HG03442 (cell line): ENCODE results near the gene GRAP2.
"Not testable (repeated sequence)": the region's sequence is repeated elsewhere in the genome, so short reads cannot be mapped to it uniquely, and the experiment has no call there.

Source experiments
- ATAC-seq: cut with Tn5 transposase; IDR thresholded peaks from one replicate; pipeline ENCODE4 v1.9.1; 2021; ENCODE audit warnings: mild to moderate bottlenecking, moderate library complexity; ENCODE audit not compliant: unreplicated experiment

Gene GRAP2

DNA sequence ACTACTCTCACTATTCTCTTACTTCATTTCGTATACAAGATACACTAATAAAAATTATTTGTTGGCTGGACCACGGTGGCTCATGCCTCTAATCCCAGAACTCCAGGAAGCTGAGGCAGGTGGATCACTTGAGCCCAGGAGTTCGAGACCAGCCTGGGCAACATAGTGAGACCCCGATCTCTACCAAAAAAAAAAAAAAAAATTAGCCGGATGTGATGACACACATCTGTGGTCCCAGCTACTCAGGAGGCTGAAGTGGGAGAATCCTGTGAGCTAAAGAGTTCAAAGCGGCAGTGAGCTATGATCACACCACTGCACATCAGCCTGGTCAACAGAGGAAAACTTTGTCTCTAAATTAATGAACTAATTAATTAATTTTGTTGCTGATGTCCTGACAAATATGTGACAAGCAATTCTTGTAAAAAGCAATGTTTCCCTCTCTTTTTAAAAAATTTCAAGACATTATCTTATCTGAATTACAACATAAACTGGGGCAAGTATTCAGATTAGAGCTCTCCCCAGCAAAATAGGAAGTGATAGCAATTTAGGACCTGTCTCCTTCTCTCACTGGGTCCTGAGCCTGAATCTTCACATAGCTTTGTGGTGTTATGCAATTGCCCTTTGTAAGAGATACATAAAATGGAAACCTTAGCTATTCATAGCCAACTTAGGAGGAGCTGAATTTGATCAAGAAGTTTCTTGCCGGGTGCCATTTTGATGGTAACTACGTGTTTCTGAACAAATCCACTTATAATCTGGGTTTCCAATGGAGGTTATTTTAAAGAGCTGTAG, 41.8 kb downstream of the GRAP2 start:
- ATAC-seq, result no peak

DNA sequence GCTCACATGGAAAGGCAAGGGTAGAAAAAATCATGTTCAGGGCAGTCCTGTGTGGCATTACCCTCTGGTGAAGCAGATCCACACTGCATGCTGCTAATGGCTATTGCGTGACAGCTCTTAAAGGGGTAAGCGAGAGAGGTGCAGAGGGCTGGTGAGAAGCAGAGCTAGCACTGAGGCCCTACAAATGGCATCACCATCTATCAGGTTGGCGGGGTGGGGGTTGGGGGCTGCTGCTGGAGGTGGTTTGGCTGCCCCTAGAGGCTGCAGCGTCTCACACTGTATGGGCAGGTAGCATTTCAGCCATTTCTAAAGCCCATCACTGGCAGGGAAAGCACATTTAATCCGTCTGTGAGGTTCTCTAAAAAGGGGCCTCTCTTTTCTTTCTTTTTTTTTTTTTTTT, 42.5 kb downstream of the GRAP2 start:
- ATAC-seq, result no peak

DNA sequence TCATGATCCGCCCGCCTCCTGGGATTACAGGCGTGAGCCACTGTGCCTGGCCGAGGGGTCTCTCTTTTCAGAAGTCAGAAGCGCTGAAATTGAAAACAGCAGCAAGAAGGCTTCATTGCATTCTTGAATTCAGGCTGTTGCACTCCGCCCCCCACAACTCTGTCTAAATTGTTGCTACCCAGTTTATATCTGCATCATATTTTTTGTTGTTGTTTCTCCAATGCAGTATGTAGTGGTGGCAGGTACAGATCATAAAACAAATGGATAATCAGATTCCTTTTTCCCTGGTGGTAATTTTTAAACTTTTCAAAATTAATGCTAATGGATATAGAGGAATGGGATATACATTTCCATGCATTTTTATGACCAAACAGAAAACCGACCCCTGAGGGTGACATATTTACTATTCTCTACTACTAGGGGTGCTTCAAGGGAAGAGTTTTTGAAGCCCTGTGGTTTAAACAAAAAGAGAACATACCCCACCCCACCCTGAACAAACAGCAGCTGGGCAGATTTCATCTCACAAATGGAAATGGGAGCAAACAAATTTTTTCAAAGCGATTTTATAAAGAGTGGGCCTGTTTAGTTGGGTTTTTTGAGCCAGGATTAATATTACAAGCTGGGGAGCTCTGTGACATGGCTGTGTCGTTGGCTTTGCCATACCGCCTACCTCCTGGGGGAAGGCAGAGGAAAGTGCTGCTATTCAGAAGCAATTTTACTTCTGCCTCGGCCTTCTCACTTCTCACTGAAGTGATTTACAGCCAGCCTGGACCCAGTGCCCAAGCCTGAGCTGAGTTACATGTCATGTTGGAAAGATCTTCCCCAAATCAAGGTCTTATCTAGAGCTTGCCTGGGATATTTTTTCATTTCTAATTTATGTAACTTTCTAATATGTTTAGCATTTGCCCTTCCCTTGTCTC, 43.3 kb downstream of the GRAP2 start:
- ATAC-seq, result no peak

DNA sequence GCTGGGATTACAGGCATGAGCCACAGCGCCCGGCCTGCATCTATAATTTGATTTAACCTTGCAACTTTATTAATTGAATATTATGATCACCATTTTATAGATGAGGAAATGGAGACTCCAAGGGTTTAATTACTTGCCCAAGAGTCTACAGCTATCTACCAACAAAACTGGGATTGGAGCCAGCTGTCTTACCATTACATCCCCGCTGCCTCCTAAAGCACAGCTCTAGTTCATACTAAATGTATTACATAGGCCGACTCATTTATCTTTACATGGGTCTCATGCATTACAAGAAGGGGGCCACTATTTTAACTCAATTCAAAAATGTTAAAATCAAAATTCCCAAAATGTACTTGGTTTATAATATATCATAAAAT, 45.2 kb downstream of the GRAP2 start:
- no peak for ATAC-seq

DNA sequence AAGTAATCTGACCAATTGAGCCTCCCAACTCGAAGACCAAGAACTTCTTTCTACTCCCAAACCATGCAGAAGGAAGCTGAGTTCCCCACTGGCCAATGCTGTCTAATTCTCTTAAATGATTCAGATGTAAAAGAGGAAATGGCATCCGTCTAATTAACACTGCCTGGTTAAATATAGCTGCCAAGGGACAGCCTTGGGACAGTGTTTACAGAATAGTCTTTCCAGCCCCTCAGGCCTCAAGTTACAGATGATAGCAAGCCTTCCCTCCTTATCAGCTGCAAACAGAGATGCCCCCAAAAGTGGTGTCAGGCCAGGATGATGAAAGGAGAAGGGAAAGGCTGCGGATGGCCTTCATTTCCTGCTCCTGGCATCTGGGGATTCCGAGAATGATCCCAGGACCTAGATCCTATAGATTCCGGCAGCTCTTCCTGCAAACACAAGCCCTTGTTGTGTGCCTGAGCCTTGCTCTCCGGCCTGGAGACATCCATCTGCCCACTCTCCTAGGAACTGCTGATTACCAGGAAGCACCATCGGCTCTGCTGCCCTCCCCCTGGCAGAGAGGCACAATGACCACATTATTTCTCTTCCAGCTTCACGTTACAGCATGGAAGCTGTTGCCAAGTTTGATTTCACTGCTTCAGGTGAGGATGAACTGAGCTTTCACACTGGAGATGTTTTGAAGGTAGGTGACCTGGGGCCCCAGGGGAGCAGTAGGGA, 45.8 kb downstream of the GRAP2 start:
- no peak for ATAC-seq

DNA sequence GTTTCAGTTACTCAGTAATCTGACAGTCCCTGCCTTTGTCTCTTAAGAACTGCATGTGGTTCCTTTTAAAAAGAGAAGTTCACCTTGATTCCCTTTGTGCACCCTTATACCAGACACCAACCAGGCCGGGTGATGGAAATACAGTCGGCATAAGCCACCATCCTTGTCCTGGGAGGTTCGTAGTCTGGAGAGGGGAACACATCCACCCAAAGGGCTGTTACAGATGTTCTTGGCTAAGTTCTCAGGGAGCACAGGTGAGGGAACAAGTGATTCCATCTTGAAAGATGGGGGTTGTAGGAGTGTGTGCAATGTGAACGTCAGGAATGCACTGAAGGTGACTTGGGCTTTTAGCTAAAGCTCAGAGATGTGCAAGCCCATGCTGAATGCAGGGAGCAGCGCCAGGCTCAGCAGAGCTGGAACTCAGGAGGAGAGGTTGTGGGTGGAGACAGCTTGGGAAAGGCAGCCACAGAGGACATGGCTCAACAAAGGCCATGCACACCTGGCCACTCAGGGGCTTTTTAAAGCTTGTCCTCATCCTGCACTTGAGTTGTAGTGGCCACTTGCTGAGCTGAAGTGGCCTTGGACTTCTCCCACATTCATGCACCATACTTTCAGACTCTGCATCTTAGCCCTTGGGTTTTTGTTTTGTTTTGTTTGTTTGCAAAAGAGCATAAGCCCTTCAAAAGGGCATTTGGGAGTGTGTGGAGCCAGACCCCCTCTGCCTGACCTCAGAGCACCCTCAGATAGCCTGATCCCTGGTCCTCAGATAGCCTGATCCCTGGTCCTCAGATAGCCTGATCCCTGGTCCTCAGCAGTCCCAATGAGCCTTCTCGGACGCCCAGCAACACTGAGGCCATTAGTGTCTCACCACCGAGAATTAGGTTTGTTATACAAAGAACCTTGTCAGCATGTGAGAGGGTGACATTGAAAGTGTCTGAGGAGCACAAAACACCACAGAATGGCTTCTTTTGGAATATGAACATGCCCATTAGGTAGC, 46.6 kb downstream of the GRAP2 start:
- no peak for ATAC-seq

DNA sequence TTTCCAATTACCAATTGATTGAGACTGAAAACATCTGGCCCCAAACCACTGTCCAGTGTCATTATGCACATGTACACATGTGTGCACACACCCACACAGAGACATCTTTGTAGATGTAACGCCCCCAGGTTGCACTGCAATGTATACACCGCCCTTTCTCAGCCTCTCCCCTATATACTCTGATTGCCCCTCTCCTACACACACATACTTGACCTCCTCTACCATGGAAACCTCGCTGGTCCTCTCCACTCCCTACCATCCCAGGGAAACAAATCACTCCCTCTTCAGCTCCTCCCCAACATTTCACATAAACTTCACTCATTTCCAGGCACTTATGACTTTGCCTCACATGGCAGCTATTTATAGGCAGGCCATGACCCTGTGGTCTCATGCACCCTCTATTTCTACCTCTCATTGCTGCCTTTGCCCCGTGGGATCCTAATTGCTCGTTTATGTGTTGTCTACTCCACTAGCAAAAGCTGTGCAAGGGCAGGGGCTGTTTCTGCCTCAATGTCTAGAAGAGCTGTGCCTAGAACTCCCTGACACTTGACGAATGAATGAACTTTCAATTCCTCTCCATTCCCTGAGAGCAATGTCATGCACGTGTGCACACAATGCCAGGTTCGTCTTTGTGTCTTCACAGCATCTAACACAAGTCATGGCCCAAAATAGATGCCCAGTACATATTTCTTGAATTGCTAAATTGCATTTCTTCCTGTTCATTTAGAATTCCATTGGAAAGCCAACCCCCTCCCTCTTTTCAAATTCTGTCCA, 49.3 kb downstream of the GRAP2 start:
- no peak for ATAC-seq

DNA sequence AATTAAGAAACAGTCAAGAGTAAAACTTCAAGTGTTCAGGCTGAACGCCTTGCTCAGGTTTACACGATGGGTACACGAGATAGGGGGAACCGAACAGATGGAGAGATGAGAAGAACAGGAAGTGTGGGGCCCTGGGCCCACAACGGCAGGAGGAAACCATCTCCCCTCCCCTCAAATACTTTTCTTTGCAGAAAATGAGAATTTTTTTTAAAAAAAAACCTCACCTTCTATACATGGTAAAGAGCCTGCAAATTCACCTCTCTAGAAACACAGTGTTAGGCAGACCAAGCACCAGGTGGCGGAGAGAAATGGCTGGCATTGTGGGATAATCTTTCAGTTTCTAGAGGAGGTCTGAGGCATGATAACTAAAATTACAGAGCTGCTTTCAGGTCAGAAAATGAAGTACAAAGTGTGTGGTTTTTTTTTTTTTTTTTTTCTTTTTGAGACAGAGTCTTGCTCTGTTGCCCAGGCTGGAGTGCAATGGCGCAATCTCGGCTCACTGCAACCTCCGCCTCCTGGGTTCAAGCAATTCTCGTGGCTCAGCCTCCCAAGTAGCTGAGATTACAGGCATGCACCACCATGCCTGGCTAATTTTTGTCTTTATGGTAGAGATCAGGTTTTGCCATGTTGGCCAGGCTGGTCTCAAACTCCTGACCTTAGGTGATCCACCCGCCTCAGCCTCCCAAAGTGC, 50.9 kb downstream of the GRAP2 start:
- ATAC-seq, result not testable (repeated sequence)

DNA sequence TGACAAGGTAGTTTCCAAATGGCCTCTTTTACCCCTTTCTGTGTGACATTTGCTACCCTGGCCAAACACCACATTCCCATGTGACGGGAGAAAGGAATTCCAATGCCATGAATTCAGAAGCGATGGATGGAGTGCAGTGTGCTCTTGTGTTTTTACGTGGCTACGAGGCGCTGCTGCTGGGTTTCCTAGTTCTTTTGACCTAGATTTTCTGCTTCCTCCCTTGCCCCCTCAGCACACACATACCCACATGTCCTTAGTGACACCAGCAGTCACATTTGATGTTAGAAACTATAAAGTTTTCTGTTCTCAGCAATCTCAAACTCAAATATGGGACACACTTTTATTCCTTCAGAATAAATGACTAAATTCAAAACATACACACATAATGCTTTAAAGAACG, 51.5 kb downstream of the GRAP2 start:
- no peak for ATAC-seq

DNA sequence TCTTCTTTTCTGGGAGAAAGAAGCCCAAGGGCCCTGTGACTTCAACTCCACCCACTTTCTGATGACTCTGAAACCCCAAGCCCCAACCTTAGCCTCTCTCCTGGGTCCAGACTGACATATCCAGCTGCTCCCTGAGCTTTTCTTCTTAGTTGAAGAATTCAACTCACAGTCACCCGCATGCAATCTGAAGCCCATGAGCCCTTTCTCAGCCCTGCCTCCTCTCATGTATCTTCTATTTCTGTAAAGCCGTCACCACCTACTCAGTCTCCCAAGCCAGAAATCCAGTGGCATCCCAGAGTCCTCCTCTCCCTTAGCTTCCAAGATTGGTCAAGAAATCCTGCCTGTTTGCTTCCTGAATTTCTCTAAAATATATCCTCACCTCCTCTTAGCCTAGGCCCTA, 52.2 kb downstream of the GRAP2 start:
- no peak for ATAC-seq

DNA sequence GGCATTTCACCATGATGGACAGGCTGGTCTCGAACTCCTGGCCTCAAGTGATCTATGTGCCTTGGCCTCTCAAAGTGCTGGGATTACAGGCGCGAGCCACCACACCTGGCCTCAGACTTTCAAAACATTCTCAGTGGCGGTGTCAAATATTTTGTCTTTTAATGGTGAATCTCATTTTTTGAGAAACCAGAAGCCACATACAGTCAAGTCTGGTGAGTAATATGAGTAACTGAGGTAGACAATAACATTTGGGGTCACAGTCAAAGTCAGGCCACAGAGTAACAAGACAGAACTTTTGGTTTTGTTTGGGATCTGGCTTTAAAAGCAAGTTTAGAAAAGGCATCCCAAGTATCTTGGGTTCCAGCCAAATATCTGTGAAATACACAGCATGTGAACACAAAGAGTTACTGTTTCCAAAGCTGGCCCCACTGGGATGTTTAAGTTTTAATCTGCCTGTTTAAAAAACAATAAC, 53.7 kb downstream of the GRAP2 start:
- no peak for ATAC-seq

DNA sequence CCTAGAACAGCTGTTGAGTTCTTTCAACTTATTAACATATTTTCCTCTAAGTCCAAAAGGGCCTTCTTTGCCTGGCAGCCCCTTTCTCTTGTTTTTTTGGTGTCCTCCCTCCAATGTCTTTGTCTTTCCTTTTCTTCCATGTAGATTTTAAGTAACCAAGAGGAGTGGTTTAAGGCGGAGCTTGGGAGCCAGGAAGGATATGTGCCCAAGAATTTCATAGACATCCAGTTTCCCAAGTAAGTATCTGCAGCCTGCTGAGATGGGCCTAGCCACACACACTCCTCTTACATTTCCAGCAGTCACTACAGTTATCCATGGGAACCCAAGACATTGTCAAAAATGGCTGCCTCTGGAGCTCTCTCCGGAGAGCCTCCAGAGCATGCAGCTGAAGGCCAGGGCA, 54.8 kb downstream of the GRAP2 start:
- no peak for ATAC-seq

DNA sequence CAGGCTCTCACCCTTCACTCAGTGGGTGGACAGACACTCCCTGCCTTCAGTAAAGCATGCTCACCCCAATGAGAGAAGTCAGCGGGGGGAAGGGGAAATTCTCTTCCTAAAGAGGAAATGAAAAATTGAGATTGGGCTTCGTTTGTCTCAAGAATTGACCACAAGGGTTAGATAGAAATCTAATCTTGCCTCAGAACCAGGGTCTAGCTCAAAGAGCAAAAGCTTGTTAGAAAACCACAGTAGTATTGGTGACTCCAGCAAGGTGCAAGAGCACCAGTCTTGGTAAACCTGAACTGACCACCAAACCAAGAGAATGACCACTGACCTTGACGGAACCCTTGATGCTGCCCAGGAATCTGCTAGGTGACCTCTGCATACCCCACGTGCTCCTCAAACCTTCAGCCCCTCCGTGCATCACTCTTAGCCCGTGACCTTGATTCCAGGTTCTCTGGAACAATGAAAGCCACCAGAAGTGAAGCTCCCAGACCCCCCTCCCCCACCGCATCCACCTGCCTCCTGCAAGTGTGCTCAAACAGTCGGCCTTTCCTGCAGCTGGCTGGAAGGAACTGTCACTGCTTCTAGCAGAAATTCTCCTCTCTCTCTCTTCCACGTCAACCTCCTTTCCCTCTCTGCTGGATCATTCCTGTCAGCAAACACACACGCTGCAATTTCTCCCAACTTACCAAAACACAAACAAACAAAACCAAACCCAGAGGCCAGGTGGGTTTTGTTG, 56.2 kb downstream of the GRAP2 start:
- ATAC-seq, result no peak

DNA sequence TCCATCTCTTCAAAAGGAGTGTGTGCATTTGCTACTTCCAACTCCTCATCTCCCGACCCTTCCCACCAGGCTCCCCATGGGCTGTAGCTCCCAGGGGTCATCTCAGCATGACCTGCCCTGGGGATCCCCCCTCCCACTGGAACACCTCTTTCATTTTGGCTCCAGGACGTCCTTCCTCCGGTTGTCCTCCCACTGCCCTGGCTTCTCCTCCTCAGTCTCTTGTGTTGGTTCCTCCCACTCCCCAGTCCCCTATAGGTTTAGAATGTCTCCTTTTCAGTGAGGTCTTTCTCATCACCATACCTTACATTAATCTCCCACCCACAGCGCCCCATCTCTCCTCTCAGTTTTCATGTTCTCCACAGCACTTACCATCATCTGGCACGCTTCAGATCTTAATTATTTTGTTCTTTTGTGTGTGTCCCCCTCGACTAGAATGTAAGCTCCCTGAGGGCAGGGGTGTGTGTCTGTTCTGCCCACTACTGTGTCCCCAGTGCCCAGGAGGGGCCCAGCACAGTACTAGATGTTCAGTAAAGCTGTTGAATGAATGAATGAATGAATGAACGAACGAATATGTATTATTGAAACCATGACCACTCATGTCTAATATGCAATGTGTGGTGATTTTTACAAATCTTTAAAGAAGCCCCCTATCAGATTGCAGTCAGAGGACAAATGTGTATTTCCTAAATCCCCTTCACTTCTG, 57.3 kb downstream of the GRAP2 start:
- no peak for ATAC-seq

DNA sequence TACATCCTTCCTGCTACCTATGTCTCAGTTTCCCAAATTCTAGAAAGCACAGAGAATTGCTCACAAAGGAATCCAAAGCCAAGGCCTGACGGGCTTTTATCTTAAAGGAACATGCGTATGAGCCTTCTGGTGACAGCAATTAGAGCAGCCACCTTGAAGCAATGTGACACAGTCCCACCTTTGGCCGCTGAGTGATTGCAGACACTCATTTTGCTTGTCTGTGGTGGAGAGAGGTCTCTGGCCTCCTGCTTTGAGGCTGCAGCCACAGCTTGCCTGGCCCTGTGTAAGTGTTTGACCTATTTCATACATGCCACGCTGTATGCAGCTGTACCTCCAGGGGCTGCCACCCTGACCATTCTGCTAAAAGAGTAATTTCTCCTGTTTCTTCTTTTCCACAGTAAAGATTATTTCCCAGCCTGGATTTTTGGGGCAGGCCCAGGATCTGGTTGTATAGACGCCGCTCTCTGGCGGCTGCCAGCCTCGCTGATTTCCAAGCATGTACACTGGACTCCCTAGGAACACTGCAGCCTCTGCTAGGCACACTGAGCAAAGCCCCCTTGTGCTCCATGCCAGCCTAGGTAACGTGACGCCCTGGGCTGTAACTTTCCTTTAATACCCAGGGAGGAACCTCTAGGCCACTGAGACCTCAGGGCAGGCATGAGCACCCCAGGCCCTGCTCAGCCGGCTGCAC, 58.2 kb downstream of the GRAP2 start:
- no peak for ATAC-seq

DNA sequence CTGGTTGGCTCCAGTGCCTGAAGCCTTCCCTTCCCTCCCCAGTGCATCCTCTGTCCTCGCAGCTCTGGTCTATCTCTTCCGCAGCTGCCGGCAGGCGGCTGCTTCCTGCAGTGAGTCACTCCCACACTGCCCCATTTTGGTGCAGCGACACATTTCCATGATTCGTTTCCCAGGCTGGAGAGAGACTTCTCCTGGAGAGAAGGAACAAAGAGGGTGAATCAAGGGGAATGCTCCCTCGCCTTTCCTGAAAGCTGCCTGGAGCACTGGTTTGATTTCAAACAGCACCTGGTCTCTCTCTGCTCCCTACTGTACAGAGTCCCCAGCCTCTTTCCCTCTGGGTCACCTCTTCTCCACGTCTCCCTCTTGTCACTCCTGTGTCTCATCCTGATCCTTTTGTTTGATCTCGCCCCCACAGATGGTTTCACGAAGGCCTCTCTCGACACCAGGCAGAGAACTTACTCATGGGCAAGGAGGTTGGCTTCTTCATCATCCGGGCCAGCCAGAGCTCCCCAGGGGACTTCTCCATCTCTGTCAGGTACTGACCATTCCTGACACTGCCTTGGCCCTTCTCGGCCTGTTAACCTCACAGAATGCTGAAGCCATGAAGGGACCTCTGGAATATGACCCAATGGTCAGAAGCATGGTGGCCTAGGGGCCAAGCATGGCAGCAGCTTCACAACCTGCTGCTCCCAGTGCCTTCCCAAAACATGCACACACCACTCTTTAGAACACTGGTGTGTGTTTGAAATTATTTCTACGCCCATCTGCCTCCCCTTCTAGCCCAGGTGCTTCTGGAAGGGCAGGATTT, 59.0 kb downstream of the GRAP2 start, which contains the start of gene TMA7B:
Gene TMA7B (plus strand): TSS at position 758 of the 808 bp plus-strand sequence. CDS start 3,978 bp downstream, outside the sequence.
- no peak for ATAC-seq
